PC-3 (cell line): ENCODE data around the gene TPRG1.

ENCODE experiments used
- EZH2 ChIP-seq: fragments of 300-600 bp; sonication (generic); IDR thresholded peaks from one replicate; pipeline ENCODE4 v1.6.1; 2017; ENCODE audit warnings: antibody characterized with exemption, mild to moderate bottlenecking, low read length; ENCODE audit not compliant: unreplicated experiment
- EZH2phosphoT487 ChIP-seq: fragments of 300-600 bp; sonication (generic); IDR thresholded peaks from 2 replicates; pipeline ENCODE4 v1.6.1; 2018; ENCODE audit warnings: mild to moderate bottlenecking, antibody characterized with exemption, low read length, borderline replicate concordance
- TF ChIP-seq, protein P1 (sequence below): fragments of 300-600 bp; sonication (generic); conservative IDR thresholded peaks from 2 replicates; pipeline ENCODE4 v1.5.1; 2017; ENCODE audit warnings: antibody characterized with exemption, low read depth, mild to moderate bottlenecking, low read length

DNA sequence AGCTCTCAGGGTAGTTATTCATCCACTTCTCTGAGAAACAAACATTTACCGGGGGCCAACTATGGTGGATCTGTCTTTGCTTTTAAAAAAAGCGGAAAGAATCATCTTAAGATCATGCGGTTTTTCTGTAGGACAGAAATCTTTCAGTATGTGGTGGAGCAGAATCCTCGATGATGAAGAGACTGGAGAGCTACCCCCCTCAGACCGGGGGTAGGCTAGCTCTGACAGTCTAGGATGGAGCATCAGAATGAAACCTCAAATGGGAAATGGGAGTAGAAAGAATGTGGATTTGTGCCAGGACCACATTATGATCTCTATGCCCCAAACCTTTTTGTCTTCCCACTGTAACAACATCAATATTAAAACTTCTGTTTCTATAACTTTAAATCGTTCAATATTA lies 30.3 kb downstream of the TPRG1 start:
- TF ChIP-seq, protein P1, sequence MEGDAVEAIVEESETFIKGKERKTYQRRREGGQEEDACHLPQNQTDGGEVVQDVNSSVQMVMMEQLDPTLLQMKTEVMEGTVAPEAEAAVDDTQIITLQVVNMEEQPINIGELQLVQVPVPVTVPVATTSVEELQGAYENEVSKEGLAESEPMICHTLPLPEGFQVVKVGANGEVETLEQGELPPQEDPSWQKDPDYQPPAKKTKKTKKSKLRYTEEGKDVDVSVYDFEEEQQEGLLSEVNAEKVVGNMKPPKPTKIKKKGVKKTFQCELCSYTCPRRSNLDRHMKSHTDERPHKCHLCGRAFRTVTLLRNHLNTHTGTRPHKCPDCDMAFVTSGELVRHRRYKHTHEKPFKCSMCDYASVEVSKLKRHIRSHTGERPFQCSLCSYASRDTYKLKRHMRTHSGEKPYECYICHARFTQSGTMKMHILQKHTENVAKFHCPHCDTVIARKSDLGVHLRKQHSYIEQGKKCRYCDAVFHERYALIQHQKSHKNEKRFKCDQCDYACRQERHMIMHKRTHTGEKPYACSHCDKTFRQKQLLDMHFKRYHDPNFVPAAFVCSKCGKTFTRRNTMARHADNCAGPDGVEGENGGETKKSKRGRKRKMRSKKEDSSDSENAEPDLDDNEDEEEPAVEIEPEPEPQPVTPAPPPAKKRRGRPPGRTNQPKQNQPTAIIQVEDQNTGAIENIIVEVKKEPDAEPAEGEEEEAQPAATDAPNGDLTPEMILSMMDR = no peak
- TF ChIP-seq EZH2phosphoT487 (no peak), EZH2 (no peak)
